Heart left ventricle (tissue), 13 donors: ENCODE data around the gene ZCCHC18.
"Not testable (repeated sequence)": the region's sequence is repeated elsewhere in the genome, so short reads cannot be mapped to it uniquely, and the experiment has no call there.

Source experiments
- CTCF ChIP-seq, 12 donors: fragments of 200-600 bp; sonication (generic) in 4 of 12; IDR thresholded peaks; one replicate each; pipeline versions ENCODE4 v1.5.0 to v1.8.0; 2018 to 2022; ENCODE audit warnings: antibody characterized with exemption in 12 of 12, mild to moderate bottlenecking in 5 of 12
- POLR2A ChIP-seq, 2 donors: fragments of 450-650 bp; IDR thresholded peaks; one replicate each; pipeline ENCODE4 v1.6.1; 2017; ENCODE audit warnings: antibody characterized with exemption in 2 of 2, mild to moderate bottlenecking in 2 of 2, moderate library complexity in 2 of 2
- donor health status: ischemic (EF 13 %, LVEDD 7.1; RV severe dilation, severe dysfunction).
- donor health status: DM: no; HTN: yes; CAD: no.
- donor health status: DM: no; HTN: no; CAD: no.
- donor health status: ischemic (EF 25% LVEDD 6.9; RV normal size, moderate dysfunction).
- donor health status: ischemic (EF 25% LVEDD 5.7; RV mildly dilated, moderate dysfunction).
- donor health status: ischemic (EF 35%, LVEDD 5.7; RV mildly dilated, moderate dysfunction).
- donor health status: nonischemic (EF 11% LVEDD 7.7; RV severe dilation, severe dysfunction).
- donor health status: DM: yes; HTN: yes; CAD: no.
- donor health status: PGD.
- donor health status: ischemic (EF 29% LVEDD 5.4; RV normal size, mild dysfunction).
- donor health status: nonischemic (EF 23%, LVEDD 6.1; RV moderate dilation, normal function).

DNA sequence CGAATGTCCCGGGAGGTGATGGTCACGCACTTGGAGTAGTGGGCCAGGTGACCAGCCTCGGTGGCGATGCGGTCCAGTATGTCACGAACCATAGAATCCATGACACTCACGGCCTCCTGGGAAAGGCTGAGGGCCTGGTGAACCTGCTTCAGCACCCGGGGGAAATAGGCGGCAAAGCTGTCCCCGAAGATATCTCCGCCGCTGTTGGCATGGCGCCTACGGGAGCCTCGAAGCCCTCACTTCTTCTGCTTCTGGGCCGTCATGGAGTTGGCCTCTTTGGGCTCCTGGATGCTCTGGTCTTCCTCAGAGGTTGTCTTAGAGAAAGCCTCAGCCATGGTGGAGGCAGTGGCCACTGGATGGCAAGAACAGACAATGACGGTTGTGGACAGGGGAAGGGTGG lies 49.7 kb upstream of the ZCCHC18 start:
- not testable (repeated sequence) for TF ChIP-seq CTCF, POLR2A (IDR thresholded peaks at IDR 0.05)
